Measurements from ENCODE around the gene FAT3.

FAT3 gene

GRCh38 chr11:92227959-92228935 lies 3.6 kb downstream of the FAT3 start:
- DNase-seq: no peak

GRCh38 chr11:92236856-92237255 lies 12.2 kb downstream of the FAT3 start:
- no peak for DNase-seq

GRCh38 chr11:92240916-92241315 lies 16.3 kb downstream of the FAT3 start:
- DNase-seq: no peak

GRCh38 chr11:92245700-92246271 lies 21.2 kb downstream of the FAT3 start:
- no peak for DNase-seq

DNA sequence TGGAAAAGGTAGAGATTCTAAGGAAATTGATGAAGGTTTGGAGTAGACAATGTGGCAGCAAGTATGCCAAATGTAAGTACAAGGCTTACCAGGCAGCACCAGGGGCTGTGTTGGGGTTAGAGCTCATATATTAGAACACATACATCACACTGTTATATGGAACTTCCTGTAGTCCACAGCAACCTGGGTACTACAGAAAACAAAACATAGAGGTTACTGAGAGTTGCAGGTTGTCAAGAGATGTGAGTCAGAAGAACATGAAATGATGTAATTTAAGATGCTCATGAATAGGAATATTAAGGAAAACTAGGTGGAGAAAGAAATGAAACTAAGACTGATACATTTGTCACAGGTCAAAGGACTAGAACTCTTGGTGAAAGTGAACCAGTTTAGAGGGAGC lies 22.0 kb downstream of the FAT3 start:
- DNase-seq: no peak

GRCh38 chr11:92249156-92249753 lies 24.6 kb downstream of the FAT3 start:
- no peak for DNase-seq

- no peak for DNase-seq
Observed at GRCh38 chr11:92251980-92252379, 27.4 kb downstream of the FAT3 start.

GRCh38 chr11:92253421-92253820 lies 28.8 kb downstream of the FAT3 start:
- no peak for DNase-seq

DNA sequence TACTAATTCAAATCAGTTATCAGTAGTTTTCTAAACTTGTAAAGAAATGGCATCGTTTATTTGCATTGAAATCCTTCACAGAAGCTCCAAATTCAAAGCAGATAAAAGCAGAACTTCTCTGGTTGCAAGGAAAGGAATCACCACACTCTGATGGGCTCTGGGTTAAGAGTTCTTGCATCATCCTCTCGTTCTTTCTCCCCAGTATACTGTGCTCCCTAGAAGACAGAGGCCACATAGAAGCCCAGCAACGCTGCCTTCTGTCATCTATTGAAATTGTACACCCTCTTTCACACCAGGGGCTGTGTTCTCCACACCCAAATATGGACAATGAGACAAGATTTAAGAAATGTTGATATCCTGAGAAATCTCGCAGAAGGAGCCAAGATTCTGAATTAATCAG lies 29.3 kb downstream of the FAT3 start:
- no peak for DNase-seq

GRCh38 chr11:92257536-92257935 lies 32.9 kb downstream of the FAT3 start:
- no peak for DNase-seq

GRCh38 chr11:92259861-92260260 lies 35.2 kb downstream of the FAT3 start:
- no peak for DNase-seq

GRCh38 chr11:92264350-92264749 lies 39.7 kb downstream of the FAT3 start:
- DNase-seq: no peak

- DNase-seq: no peak
Observed at GRCh38 chr11:92266806-92267205, 42.2 kb downstream of the FAT3 start.

- no peak for DNase-seq
Observed at GRCh38 chr11:92267278-92267677, 42.7 kb downstream of the FAT3 start.

DNA sequence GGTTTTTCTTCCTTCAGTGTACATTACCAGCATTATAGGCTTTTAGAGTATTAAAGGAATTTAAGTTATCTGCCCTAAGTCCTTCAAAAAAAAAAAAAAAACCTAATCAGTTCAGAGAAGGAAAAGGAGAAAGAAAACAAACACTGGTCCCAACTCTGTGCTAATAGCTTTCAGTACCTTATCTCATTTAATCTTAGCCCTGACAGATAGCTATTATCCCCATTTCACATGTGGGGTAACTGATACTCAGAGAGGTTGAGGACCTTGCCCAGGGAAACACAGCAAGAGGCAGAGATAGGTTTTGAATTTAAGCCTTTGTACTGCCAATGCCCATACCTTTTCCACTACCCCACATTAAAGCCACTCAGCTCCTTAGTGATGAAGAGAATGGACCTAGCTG lies 43.4 kb downstream of the FAT3 start:
- DNase-seq: no peak

DNA sequence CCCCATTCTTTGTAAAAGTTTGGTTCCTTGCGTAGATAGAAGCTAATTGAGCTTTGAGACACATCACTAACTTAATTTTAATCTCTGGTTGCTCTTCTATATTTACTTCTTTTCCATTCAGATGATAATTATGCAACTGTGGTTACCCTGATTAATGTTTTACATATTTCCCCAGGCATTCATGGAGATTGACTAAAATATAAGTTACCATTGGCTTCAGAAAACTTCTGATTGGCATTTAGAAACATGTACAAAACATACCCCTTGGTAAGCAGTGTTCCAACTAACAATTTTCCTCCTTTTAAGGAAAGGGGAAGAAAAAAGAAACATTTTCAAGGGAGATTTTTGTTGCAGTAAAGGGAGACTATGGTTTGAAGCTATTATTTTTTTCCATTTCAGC lies 43.9 kb downstream of the FAT3 start:
- no peak for DNase-seq

- no peak for DNase-seq
Observed at GRCh38 chr11:92269021-92269420, 44.4 kb downstream of the FAT3 start.

- DNase-seq: no peak
Observed at GRCh38 chr11:92269841-92270240, 45.2 kb downstream of the FAT3 start.

GRCh38 chr11:92272651-92273050 lies 48.0 kb downstream of the FAT3 start:
- DNase-seq: no peak

Data from activated CD8-positive, alpha-beta memory T cell treated with anti-CD3 and anti-CD28 coated beads, Interleukin-2, amount 50 U/mL, for 4 hours (primary cell).